NCI-H2171 treated with DMSO at 0.1 percent for 48 hours (cell line): ENCODE results near the gene CPSF3.

ENCODE experiments used
- DNase-seq: peaks from one replicate; lab custom pipeline; 2025; lab: John Stamatoyannopoulos, UW

Gene CPSF3

DNA sequence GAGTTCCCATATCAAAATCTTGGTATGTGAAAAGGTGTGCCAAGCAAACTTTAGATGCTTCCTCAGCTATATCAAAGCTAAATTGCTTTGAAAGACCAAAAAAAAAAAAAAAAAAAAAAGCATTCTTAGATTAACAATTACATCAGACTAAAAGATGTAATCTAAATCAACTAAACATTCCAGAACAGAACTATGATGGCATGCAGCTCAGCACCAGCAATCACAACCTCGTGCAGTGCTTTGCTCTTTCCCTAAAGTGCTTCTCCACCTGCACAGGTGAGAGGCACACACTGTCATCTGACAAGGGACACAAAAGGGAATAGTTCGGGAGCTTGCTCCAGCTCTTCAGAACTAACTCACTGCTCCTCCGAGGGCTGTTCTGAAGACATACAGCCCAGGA is 94.7 kb downstream of the CPSF3 start:
- no peak for DNase-seq

DNA sequence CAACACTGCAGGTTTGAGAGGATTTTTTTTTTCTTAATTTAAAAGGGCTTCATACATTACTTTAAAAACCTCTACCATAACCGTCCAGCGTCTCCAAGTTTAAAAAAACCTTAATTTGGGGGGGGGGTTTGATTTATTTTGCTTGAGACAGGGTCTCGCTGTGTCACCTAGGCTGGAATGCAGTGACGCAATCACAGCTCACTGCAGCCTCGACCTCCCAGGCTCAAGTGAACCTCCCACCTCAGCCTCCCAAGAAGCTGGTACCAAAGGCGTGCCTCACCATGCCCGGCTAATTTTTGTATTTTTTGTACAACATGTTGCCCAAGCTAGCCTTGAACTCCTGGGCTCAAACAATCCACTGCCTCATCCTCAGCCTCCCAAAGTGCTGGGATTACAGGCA is 95.3 kb downstream of the CPSF3 start:
- no peak for DNase-seq

DNA sequence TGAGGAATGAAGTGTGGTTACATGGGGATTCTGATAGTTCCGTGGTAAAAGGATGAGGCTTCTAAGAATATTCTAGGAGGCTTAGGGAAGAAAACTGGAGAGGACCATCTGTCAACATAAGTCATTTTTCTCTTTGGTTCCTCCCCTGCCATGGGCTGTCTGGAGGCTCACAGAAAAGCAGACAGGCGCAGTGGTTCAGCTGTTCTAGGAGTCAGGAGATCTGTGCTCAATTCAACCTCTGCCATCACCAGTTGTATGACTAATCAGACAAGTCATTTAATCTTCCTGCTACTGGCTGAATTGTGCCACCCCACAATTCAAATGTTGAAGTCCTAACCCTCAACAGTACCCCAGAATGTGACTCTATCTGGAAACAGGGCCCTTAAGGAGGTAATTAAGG is 95.8 kb downstream of the CPSF3 start:
- no peak for DNase-seq
